ENCODE results near the gene KCNH1. TPM values are rescaled to one million over a fixed set of nuclear protein-coding genes. Genes with fewer than 3 reads are reported as not detected.

The KCNH1 gene
- total RNA-seq = under 1 TPM; 0.32 to 0.33 TPM
- long read RNA-seq, donor 1 = 0 reads
- long read RNA-seq, donor 2 = 0 reads

- intact Hi-C loops (cut with DNase I) = loop anchor here (1.0 to 10.0 kb wide), 3 partner anchors 539 to 689 kb away; no protein-coding TSS in a partner anchor
- peak; percentile 91 for DNase-seq (ENCODE audit: low spot score)
These were observed at the start of gene KCNH1 for GRCh38 chr1:211133836-211134669. Gene KCNH1 (minus strand): TSS chr1:211134148. CDS start chr1:211133945, 203 bp downstream.

DNA sequence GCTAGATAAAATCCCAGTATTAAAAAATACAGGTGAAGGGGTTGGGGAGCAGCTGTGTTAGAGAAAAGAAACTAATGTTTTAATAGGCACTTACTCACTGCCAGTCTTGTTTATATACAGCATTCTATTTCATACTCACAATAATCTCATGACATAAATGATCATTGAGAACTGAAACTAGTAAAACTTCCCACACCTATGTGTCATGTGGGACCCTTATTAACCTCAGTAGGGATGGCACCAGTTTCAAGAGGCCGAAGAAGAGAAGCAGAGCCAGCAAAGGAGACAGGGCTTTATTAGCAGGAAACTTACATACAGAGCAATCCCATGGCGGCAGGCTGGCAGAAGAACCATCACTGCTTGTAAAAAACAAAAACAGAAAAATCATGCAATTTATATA is 48.8 kb upstream of the KCNH1 start:
- intact Hi-C loops (cut with DNase I) = no loop called here
- DNase-seq (ENCODE audit: low spot score) = no peak

DNA sequence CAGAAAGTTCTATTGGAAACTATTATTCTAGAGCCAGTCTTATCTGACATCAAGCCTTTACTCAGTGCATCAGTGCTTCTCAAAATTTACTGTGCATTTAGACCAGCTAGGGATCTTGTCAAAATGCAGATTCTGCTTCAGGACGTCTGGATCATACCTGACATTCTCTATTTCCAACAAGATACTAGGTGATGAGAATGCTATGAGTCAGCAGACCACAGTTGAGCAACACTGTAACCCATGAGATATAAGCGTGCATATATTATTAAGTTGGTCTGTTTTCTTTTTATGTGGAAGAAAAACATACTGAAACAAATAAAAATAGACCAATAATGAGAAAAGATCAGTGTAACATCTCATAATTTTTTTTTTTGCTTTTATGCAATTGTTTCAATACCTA is 40.4 kb upstream of the KCNH1 start:
- no peak for DNase-seq (ENCODE audit: low spot score)
- intact Hi-C loops (cut with DNase I) = no loop called here

DNA sequence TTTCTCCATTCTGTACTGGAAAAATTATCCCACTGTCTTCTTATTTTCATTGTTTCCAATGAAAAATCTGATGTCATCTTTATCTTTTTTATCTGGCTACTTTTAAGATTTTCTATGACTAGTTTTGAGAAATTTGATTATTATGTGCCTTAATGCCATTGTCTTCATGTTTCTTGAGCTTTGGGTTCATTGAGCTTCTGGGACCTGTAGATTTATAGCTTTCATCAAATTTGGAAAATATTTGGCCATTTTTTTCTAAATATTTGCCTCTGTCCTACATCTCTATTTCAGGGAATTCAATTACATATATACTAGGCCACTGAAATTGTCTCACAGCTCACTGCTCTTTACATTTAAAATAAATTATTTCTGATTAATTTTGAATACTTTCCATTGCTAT is 38.7 kb upstream of the KCNH1 start:
- intact Hi-C loops (cut with DNase I) = no loop called here
- DNase-seq (ENCODE audit: low spot score) = no peak

- DNase-seq (ENCODE audit: low spot score) = no peak
- intact Hi-C loops (cut with DNase I) = no loop called here
These were observed 35.4 kb upstream of the KCNH1 start for GRCh38 chr1:211169353-211169752.

- no peak for DNase-seq (ENCODE audit: low spot score)
- intact Hi-C loops (cut with DNase I) = no loop called here
These were observed 24.9 kb upstream of the KCNH1 start for GRCh38 chr1:211158866-211159265.

- intact Hi-C loops (cut with DNase I) = no loop called here
- DNase-seq (ENCODE audit: low spot score) = no peak
These were observed 21.1 kb upstream of the KCNH1 start for GRCh38 chr1:211155040-211155439.

DNA sequence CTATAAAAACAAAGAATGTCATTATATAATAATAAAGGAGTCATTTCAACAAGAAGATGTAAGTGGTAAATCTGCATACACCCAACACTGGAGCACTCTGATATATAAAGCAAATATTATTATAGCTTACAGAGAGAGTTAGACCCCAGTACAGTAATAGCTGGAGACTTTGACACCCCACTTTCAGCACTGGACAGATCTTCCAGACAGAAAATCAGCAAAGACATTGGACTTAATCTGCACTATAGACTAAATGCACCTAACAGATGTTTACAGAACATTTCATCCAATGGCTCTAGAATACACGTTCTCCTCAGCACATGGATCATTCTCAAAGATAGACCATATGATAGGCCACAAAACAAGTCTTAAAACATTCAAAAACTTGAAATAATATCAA is 20.0 kb upstream of the KCNH1 start:
- DNase-seq (ENCODE audit: low spot score) = no peak
- intact Hi-C loops (cut with DNase I) = no loop called here

DNA sequence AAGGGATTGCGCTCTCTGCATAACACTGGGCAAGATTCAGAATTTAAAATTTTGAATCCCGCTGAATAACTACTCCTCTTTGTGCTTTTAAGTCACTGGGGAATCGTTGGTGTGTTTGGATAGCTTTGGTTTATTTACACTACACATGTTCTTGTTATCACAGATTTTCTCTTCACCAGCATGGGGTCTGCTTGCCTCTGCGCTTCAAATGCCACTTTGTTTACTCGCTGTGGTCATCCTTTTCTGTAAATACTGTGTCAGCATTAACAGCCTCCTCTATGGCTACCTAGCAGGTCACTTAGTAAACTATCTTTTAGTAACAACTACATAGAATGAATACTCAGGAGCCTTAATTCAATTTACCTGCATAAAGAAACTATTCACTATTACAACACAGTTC is 14.4 kb upstream of the KCNH1 start:
- DNase-seq (ENCODE audit: low spot score) = no peak
- intact Hi-C loops (cut with DNase I) = no loop called here

DNA sequence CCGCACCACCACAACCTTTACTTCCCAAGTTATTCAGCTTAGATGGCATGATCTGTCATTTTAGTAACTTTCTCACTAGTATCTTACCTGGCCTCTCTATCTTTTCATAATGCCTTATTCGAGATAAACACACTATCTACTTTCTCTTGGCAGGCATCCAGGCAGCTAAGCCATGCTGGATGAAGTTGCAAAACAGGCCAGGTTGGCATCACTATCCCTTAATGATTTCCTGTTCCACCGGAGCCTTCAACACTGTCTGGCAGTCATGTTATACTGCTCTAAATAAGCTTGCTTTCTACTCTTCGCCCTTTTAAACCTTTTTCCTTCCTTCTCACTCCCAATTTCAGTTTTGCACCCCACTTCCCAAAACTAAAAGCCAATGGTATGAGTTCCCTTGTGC is 12.0 kb upstream of the KCNH1 start:
- intact Hi-C loops (cut with DNase I) = no loop called here
- DNase-seq (ENCODE audit: low spot score) = no peak

DNA sequence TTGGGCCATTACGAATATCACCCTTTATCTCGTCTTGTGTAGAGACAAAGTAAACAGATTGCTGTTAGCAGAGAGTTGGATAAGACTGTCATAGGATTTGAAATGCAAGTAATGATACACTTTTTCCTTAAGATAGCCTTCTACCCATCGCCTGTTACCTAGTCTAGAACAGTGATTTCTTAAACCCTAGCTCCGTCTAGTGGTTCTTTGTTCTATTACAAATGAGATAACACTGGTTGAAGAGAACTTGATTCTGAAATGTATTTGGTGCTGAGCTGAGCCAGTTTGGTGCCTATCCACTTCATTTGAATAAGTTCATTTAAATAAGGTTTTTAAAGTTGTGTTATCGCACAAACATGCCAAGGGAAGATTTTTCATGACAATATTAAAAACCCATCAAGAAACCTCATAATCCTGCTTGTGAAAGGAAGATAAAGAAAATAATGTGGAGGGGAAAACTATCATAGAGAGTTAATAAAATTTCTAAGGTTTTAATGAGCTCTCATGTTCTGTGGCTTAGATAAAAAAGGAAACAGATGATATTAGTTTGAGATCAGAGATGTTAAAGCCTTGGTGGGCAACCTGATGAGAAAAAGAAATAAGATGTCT is 1.5 kb upstream of the KCNH1 start:
- intact Hi-C loops (cut with DNase I) = loop anchor here (10.0 kb wide), 2 partner anchors 541 to 691 kb away; no protein-coding TSS in a partner anchor

DNA sequence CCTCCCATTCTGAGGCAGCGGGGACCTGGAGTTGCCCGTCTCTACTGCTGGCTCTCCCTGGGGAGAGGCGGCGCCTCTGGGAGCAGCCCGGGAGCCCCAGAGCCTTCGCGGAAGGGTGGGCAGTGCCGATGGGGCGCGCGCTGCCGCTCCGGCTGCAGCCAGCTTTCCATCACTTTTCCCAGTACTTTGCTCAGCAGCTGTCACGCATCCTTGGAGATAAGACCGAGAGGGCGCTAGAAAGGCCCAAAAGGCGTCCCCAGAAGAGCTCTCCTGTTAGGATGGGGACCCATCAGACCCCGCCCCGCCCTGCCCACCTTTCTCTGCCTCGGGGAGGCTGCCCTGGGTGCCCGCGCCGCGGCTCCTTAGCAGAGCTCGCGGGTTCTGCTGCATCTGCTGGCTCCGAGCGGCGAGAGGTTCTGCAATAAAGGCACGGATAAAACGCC is 534 bp downstream of the KCNH1 start:
- DNase-seq (ENCODE audit: low spot score) = no peak
- intact Hi-C loops (cut with DNase I) = loop anchor here (10.0 kb wide), 2 partner anchors 539 to 689 kb away; no protein-coding TSS in a partner anchor

More for the DNA sequence above, 1.5 kb upstream of the KCNH1 start:
- DNase-seq (ENCODE audit: low spot score) = no peak

GRCh38 chr1:211132721-211133392 is 1.1 kb downstream of the KCNH1 start:
- intact Hi-C loops (cut with DNase I) = loop anchor here (10.0 kb wide), 2 partner anchors 538 to 688 kb away; no protein-coding TSS in a partner anchor

GRCh38 chr1:211129776-211130175 is 4.2 kb downstream of the KCNH1 start:
- DNase-seq (ENCODE audit: low spot score) = no peak
- intact Hi-C loops (cut with DNase I) = loop anchor here (10.0 kb wide), 2 partner anchors 535 to 685 kb away; no protein-coding TSS in a partner anchor

More at GRCh38 chr1:211132721-211133392, 1.1 kb downstream of the KCNH1 start:
- no peak for DNase-seq (ENCODE audit: low spot score)

DNA sequence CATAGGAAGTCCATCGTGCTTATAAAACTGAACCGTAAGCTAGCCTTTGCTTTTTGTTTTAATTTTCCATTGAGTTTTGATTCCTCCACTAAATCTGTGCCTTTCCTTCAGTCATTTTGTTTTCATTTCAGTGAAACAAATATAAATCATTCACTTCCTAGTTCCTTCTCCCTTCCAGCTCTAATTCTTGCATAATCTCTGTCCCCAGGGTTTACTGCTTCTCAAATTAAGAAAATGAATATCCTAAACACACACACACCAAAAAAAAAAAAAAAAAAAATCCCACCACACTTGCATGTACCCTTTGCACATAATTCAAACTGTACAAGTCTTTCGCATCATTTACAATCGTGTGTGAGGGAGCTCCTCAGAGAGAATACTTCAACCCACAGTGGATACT is 6.8 kb downstream of the KCNH1 start:
- no peak for DNase-seq (ENCODE audit: low spot score)
- intact Hi-C loops (cut with DNase I) = no loop called here

DNA sequence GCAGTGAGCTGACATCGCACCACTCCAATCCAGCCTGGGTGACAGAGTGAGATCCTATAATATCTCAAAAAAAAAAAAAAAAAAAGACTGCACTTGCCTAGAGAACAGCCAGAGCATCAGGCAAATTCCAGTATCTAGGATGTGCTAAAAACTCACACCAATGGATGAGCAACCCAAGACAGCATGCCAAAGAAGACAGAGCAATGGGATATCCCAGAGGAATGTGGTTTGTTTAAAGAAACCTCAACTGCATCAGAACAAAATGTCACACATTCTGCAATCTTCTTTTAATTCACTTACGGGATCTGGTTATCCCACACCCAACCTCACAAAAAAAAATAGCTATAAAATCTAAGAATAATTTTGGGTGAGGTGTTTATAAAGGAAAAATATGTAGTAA is 7.3 kb downstream of the KCNH1 start:
- no peak for DNase-seq (ENCODE audit: low spot score)
- intact Hi-C loops (cut with DNase I) = no loop called here

DNA sequence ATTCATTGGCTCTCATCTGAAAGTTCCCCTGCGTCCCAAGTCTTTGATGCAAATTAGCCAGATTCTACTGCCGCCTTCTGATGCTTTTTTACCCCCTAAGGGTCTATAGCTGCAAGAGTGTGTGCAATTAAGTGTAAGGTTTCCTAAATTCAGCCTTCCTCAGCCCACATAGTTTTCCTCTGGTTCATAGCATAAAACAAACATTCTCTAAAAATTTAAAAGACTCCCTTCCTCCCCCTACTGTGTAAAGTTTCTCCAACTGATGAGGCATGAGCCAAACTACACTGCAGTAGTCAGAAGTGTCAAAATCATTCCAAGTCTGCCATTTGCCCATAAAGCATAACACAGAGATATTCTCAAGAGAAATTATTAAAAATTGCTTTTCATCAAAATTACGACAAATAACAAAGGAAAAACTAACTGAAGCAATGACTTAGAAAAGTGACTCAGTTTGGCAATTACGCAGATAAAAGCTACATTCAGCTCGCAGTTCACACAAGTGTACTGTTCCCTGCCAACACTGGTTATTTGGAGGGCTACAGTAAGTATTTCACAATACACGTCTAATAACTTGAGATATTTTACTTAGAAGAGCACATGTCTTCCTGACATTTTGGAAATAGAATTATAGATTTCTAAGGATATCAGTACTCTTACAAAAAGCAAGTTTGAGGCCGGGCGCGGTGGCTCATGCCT is 15.4 kb downstream of the KCNH1 start:
- DNase-seq (ENCODE audit: low spot score) = no peak
- intact Hi-C loops (cut with DNase I) = no loop called here

- DNase-seq (ENCODE audit: low spot score) = no peak
- intact Hi-C loops (cut with DNase I) = no loop called here
These were observed 19.5 kb downstream of the KCNH1 start for GRCh38 chr1:211114446-211114845.

- DNase-seq (ENCODE audit: low spot score) = no peak
- intact Hi-C loops (cut with DNase I) = no loop called here
These were observed 20.4 kb downstream of the KCNH1 start for GRCh38 chr1:211113566-211113965.
